Epithelial cell of prostate (primary cell): ENCODE measurements around the gene THAP5.
A peak's percentile ranks its signal among the peaks of the same experiment; 100 is the strongest.

ENCODE experiments used
- DNase-seq: peaks from one replicate; pipeline ENCODE4 v3.0.0-alpha.2; 2011; ENCODE audit warnings: low read depth, low spot score
- H3K27ac ChIP-seq: fragments of 450-650 bp; 2 replicates; pipeline ENCODE4 v1.5.1; 2017; ENCODE audit warnings: mild to moderate bottlenecking

Gene THAP5, protein sequence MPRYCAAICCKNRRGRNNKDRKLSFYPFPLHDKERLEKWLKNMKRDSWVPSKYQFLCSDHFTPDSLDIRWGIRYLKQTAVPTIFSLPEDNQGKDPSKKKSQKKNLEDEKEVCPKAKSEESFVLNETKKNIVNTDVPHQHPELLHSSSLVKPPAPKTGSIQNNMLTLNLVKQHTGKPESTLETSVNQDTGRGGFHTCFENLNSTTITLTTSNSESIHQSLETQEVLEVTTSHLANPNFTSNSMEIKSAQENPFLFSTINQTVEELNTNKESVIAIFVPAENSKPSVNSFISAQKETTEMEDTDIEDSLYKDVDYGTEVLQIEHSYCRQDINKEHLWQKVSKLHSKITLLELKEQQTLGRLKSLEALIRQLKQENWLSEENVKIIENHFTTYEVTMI

DNA sequence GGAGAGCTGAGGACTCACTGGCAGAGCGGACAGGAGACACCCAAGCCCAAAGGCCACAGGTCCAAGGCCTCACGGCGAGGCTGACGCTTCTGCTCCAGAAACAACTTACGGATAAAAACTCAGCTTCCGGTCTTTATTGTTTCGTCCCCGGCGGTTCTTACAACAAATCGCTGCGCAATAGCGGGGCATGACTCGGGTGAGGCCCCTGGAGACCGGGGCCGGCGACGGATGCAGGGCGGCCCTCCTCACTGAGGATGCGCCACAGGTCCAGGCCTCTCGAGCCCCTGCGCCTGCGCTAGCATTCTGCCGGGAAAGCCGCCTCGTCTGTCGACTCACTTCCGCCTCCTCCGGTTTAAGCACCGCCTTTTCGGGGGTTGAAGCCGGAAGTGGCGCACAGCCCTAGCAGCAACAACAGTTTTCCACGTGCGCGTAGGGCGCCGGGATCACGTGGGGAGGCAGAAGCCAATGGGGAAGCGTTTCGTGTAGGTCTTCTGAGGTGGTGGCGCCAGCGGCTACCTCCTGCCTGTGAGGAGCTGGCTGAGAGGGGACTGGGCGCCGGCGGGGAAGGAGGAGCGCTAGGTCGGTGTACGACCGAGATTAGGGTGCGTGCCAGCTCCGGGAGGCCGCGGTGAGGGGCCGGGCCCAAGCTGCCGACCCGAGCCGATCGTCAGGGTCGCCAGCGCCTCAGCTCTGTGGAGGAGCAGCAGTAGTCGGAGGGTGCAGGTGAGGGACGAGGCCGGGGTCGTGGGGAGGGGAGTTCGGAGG lies at the start of gene THAP5, which contains the start of gene DNAJB9:
TSS of gene THAP5 (minus strand) at position 326 of the 765 bp plus-strand sequence. CDS start at position 189, 137 bp downstream.
TSS of gene DNAJB9 (plus strand) at position 494 of the 765 bp plus-strand sequence. CDS start 1,853 bp downstream, outside the sequence.
- peak; percentile 97 for DNase-seq
- peak within 1 kb of the TSS; percentile 86 for H3K27ac ChIP-seq

DNA sequence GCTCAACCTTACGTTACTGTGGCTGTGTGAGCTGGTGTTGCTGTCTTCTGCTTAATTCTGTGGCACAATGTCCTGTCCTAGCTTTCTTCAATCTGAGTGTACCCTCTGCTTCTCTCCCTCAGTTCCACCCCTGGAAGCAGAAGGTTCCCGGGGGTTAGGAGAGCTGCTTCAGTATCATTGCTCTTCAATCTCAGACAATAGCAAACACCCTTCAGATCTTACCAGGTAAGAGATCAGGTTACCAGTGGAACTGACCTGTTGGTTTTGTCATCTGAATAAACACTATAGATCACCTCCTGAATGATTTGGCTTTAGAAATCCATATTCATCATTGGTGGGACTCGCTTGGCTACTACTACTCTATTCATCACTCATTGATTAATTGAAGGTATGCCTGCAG lies 48.5 kb upstream of the THAP5 start:
- H3K27ac ChIP-seq, result no peak overlapping the region

DNA sequence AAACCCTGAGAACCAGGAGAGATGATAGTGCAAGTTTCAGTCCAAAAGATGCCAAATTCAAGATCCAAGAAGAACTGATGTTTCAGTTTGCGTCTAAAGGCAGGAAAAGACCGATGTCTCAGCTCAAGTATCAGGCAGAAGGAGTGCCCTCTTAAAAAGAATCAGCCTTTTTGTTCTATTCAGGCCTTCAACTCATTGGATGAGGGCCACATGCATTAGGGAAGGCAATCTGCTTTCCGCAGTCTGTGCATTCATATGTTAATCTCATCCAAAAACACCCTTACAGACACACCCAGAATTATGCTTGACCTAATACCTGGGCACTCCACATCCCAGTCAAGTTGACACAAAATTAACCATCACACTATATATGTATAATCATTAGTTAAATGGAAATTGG lies 45.4 kb upstream of the THAP5 start:
- DNase-seq, result no peak
- H3K27ac ChIP-seq, result no peak overlapping the region

More for the DNA sequence above, 48.5 kb upstream of the THAP5 start:
- no peak for DNase-seq

DNA sequence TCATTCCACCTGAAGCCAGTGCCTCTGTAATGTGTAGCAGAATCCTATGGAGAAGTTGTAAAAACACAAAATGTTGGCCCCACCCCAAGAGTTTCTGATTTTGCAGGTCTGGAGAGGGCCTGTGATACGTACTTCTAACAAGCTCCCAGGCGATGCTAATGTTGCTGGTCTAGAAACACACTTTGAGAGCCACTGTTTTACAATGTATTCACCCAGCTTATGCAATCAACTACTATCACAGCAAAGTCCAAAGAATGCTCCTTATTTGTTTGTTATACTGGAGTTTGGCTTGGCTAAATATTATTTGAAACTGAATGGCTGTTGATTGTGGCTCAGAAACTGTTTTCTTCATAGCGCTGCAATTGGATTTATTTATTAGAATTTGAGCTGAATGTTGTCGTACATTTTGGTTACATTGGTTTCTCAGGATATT lies 44.5 kb upstream of the THAP5 start:
- H3K27ac ChIP-seq, result no peak overlapping the region
- DNase-seq, result no peak

DNA sequence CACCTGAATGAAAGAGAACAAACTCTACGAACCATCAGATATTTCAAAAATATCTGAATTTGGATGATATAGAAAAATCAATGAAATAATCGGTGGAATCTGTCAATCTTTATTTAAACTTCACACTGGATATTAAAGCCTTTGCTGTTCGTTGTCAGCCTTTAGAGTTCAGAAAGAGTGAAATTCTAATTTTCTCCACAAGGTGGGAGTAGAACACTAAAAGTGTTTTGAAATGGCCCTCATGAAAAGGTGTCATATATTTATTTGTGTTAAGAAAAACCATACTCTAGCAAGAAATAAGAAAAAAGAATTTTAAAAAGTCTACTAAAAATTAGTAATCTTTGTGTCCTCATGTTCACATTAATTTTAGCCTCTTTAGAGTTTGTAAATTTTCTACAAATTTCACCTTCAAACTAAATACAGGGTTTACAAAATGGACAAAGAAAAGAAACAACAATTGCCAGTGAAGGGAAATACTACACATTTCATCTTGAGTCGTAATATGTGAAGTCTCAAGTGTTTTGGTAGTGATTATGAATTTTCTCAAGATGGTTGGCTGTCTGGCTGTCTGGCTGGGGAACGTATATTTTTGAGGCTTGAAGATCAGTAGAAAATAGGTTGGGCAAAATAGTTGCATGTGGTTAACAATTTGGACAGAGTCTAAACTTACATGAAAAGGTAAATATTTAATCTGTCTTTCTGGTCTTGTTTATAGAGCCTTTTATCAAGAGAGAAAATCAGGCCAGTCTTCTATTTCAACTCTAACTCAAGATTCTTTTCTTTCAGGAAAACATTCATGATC lies 43.8 kb upstream of the THAP5 start:
- DNase-seq, result no peak
- H3K27ac ChIP-seq, result no peak overlapping the region

DNA sequence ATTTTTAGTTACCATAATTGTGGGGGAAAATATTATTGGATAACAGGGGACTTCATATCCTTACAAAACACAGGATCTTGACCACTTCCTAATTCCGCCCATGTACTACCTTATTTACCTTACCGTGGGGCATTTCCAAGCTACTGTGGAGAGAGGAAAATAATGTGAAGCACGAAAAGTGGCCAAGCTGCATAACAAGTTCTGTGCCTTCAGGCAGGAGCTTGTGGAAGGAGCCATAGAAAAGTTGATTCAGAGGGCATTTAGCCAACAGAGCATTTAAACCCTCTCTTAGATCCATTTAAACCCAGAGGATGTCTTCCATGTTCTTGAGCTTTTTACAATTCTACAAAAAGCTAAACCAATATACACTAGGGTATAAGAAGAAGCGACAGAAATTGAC lies 41.8 kb upstream of the THAP5 start:
- DNase-seq, result peak; percentile 18

DNA sequence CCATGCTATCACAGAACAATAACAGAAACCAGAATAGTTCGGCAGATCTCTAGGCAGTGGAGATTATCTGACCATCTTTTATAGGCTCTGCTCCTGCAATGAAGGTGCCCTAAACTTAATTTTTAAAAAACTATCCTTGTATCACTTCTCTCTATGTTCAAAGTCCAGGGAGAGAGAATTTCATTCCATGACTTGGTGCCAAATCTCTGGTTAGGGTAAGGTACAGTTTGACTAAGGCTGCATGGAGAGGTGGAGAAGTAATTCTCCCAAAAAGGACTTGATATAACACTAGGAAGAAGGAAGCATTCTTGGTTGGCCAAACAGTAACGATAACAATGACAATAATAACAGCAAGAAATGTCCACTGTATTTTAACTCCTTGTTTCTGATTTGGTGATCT lies 40.1 kb upstream of the THAP5 start:
- DNase-seq, result no peak

More for the DNA sequence above, 41.8 kb upstream of the THAP5 start:
- no peak overlapping the region for H3K27ac ChIP-seq

DNA sequence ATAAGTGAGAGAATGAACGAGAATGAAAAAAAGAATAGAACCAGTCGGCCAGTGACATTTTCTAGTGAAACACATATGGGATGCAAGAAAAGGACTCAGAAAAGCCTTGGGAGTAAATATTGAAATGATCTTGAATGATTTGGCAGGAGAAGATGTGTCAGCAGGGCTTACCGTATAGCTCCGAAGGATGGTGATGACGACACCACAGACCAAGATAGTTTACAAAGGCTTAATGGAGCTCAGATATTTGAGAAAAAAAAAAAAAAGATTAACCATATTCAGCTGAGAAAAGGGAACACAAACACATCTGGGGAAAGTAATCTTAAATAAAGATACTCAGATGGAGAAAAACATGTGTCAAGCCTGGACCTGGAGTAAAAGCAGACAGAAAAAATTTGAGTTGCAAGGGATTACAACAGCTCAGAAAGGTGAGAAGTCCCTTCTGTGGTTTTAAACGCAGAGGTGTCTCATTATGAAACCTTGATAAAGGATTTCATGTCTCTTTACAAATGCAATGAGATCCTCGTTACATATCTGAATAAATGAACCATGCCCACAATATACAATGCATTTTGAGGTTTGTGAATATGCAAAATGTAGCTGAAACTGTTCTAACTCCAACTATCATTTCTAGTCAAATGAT lies 36.2 kb upstream of the THAP5 start:
- no peak for DNase-seq
- no peak overlapping the region for H3K27ac ChIP-seq

More for the DNA sequence above, 40.1 kb upstream of the THAP5 start:
- no peak overlapping the region for H3K27ac ChIP-seq

DNA sequence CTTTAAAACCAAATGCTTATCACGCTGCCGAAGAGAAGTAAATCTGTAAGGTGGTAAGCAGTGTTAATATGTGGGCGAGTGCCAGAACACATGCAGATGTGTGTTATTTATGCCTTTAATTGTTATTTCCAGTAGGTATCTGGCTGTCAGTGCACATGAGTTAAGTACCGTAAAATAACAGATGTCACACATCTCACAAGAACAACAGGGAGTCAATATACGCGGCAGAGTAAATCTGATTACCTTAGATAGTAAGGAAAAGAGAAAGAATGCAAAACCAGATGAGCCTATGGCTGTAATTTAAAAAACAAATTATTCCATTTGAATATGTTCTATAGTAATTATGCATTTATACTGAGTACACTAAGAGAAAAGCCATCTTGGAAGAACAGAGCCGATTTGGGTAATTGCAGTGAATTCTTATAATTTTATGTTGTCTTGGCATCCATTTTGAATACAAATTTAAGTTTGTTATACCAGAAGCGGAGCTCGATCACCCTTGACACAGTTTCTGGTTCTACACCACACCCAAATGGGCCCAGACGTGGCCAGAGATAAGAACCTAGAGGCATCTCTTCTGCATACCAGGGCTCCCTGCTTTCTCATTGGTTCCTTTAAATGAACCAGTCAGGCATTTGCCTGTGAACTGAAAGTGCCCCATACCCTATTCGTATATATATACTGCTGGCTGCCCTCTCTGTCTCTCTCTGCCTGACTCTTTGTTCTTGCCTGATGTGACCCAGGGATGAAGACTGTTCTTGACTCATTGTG lies 35.0 kb upstream of the THAP5 start:
- H3K27ac ChIP-seq, result no peak overlapping the region
- DNase-seq, result no peak

DNA sequence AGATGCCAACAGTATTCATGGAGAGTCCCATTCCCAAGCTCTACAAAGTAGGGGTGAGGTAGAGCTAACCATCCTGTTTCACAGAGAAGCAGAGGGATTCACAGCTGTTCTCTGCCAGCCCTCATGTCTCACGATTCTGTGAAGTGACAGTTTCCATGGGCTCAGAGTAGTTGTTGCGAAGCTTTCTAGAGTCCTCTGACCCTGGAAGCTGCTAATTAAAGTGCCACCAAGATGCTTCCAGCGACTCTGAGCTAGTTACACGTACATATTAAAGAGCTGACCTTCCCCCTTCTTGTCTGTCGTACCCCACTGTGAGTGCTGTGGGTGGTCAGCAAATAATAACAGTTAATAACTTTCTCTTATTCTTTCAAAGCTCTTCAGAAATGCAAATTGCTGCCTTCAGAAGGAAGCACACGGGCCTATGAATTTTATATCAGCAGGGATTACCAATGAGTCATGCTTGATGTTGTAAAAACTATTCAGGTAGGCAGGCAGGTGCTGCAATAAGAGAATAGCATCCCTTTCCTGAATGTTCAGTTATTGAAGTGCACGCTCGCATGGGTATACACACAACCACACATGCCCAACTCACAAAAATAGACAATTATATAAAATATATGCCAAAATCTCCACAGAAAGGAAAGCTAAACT lies 34.3 kb upstream of the THAP5 start:
- H3K27ac ChIP-seq, result no peak overlapping the region
- DNase-seq, result no peak

DNA sequence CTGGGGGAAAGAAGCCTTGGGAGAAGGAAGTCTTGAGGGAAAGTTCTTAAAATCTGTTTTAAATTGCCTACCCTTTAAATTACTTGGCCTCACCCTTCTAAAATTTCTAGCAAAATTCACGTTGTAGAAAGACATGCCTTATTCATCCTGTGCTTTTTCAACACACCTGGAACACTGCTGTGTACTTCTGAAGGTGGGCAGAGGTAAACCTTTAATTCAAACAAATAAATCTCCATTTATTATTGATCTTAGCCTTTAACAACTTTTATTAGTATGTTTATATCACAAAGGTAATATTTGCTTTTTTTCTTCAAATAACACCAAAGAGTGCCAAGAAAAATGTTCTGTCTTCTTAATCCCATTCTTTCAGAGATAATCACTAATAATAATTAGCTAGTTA lies 30.9 kb upstream of the THAP5 start:
- DNase-seq, result no peak
- H3K27ac ChIP-seq, result no peak overlapping the region

DNA sequence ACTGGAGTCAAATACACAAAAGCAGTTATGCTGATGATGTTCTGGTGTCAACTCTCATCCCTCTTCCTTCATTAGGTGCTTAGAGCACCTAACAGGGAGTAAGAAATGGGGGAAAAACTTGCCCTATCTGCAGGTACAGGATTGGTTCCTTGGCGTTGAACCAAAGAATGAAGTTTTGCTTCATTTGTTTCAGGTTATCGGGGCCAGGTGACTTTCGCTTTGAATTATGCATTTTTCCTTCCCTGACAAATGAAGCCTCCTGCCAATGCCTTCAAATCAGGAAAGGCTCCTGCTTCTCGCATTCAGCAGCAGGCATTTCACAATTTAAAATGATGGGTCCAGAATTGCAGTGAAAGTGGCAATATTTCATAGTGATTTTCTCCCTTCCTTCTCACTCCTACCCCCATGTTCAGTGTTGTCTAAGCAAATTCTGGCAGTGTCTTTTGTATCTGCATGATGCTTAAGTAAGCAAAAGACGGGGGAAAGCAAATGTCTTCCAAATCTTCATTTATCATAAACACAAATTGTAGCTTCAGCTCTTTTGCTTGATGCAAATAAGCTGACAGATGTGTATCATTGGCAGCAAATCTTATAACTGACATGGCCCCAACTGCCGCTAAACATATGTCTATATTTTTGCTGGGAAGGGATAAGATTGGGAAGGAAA lies 29.5 kb upstream of the THAP5 start:
- no peak overlapping the region for H3K27ac ChIP-seq
- no peak for DNase-seq

DNA sequence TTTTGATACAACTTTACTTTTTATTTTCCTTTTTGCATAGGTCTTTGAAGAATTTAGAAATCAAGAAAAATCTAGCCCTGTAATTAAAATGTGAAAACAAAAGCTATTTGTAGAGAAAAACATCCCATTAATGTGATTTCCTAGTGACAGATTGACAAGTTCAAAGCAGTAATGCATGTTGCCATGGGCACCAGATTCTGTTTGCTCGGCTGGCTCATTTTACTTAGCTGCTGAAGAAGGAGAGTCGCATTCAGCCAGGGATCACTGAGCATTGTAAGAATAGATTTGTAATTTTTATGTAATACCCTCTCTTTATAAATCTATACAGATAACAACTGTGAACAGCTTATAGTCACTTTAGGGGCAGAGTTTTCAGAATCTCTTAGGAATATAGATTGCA lies 28.6 kb upstream of the THAP5 start:
- no peak overlapping the region for H3K27ac ChIP-seq
- DNase-seq, result no peak

DNA sequence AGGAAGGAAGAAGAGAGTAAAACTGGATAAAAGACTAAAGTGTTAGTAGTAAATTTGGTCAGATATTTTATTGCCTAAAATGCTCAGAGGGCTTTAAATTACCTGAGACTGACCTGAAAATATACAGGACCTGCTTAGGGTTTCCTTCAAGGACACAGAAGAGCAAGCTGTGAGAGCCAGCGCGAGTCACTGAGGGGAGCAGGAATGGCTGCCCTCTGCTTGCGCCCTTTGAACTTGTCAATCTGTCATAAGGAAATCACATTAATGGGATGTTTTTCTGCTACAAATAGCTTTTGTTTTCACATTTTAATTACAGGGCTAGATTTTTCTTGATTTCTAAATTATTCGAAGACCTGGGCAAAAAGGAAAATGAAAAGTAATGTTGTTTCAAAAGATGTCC lies 27.1 kb upstream of the THAP5 start:
- no peak overlapping the region for H3K27ac ChIP-seq
- no peak for DNase-seq

DNA sequence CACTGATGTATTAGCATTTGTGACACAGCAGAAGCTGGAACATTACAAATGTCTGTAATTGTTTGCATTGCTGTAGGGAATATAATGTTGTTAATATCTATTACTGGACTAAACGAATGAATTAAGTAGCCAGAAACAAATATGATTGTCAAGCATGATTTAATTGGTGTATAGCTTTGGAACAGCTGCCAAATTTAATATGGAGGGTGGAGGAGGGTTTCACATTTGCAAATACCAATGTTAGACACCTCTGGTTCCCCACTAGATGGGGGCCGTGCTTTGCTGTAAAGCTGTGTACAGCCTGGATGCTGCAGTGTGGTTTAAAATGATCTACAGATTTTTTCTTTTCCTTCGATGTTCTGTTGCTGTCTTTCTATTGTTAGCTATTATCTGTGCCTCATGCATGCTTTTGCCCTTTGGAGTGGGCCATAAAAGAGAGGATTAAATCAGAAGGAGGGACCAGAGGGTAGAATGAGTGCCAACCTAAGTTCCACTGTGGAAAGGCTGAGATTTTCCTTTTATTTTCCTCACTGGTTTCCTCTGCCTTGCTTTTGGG lies 23.2 kb upstream of the THAP5 start:
- no peak overlapping the region for H3K27ac ChIP-seq
- DNase-seq, result no peak

DNA sequence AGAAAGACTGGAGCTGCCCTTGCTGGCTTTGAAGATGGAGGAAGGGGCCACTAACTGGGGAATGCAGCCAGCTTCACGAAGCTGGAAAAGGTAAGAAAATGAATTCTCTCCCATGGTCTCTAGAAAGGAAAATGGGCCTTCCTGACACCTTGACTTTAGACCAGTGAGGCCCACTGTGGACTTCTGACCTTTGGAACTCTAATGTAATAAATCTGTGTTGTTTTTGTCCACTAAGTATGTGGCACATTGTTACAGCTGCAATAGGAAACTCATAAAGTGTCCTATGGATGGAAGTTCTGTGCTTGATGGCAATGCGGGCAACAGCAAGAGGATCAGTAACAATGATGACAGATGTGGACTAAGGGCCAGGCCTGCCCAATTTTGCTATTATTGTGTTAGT lies 21.1 kb upstream of the THAP5 start:
- no peak for DNase-seq
- no peak overlapping the region for H3K27ac ChIP-seq

DNA sequence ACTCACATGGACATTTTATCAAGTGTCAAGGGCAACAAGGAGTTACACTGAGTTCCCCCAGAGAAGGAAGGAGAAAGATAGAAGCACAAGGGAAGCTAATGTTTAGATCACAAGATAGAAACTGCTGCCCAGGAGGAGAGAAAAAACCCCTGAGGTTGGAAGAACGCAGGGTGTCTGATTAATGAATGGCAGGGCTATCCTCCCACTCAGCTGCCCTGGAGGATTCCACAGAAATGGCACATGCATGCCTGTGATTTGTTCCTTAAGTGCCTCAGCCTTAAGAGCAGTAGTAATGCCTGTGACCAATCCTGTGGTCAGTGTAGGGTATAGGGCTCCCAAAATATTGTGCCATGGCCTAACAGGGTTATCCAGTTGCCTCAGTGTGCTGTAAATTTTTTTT lies 20.4 kb upstream of the THAP5 start:
- no peak overlapping the region for H3K27ac ChIP-seq
- no peak for DNase-seq

DNA sequence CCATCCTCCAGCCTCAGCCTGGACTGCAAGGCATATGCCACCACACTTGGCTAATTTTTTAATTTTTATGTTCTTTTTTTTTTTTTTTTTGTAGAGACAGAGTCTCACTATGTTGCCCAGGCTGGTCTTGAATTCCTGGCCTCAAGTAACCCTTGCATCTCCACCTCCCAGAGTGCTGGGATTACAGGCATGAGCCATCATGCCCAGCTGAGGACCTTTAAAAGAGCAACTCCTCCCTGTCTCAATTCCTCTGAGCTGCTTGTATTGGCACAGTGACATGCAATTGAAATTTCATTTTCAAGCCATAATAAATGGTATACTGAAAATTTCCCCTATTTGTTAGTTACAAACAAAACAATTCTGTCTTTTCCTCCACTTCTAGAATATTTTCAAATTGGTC lies 19.7 kb upstream of the THAP5 start:
- DNase-seq, result no peak
- no peak overlapping the region for H3K27ac ChIP-seq
